ENCODE data around the gene ZFY.

- TF ChIP-seq EZH2 (IDR thresholded peaks at IDR 0.05; ENCODE audit: borderline replicate concordance): no peak
- no peak for TF ChIP-seq CTCF (IDR thresholded peaks at IDR 0.05; ENCODE audit: poor library complexity)
- TF ChIP-seq EZH2phosphoT487 (IDR thresholded peaks at IDR 0.05; ENCODE audit: low read depth, severe bottlenecking, unreplicated experiment): no peak
These were observed 27.8 kb upstream of the ZFY start for GRCh38 chrY:2907356-2907755.
